Stimulated activated CD8-positive, alpha-beta memory T cell treated with anti-CD3 and anti-CD28 coated beads, Interleukin-15, amount 100 ng/mL, for 48 hours (primary cell): Measurements from ENCODE around the gene HJV.

Experiments used
- DNase-seq, 2 donors: peaks; one replicate each; pipeline ENCODE4 v3.0.0-alpha.2; 2020; ENCODE audit warnings: low read depth in 2 of 2

HJV gene

DNA sequence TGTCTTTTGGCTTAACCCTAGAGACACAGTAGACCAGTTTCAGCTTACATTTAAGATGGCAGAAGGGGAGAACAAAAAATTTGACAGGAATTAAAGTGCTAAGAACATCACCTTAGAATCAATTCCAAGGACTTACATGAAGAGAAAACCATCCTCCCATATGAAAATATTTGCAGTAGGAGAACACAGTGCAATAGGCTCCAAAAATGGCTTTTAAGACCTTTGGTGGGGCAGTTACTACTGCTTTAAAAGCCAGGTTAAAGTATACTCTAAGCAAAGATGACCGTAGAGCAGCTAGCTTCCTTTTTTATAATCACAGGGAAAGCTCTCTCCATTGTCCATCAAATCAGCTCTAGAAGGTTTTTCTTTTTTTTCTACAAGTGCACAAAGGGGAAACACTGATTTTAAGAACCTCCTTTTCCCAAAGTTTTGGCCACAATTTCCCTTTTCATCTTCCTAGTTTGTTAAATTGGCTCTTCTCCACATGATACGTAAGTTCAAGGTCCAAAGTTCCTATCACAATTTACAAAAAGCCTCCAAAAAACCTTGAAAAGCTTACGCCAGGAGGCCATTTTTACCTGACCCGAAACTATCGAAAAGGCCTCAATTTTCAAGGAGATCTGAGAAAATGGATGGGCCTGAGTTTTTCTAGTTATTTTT lies 28.4 kb downstream of the HJV start:
- no peak for DNase-seq

DNA sequence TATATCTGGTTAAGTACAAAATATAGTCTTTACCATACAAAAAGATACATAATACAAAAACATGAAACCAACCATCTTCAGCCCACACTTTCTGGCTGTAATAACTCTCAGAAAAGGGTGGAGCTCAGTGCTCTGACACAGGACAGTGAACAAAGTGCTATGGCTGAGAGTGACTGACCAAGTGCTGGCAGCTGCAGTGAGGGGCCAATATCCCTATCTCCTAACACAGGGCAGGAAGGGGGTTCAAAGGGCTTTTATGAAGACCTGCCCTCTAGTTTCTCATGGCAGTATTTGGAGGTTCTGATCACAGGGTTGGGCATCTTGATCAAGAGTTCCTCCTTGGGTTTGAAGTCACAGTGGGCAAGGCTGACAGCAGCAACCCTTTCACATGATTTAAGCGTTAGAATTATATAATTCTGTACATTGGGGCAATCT lies 29.0 kb downstream of the HJV start:
- no peak for DNase-seq

DNA sequence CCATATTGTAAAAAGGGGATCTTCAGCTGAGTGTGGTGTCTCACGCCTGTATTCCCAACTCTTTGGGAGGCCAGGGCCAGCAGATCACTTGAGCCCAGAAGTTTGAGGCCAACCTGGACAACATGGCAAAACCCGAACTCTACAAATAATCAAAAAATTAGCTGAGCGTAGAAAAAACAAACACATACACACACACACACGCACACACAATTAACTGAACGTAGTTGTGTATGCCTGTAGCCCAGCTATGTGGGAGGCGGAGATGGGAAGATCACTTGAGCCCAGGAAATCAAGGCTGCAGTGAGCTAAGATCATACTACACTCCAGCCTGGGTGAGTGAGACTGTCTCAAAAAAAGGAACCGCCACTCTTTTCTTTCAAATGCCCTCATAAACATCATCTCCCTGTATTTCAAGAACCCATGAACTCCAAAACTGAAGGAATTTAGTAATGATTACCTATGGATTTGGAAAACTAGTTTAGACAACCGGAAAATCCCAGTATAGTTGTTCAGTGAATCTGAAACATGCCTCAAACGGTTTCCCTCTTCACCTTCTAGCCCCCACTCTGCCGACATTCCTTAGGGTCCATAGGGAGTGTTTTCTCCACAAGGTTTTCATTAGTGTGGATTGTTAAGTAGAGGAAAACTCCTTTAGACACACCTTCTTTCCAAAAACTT lies 29.7 kb downstream of the HJV start:
- no peak for DNase-seq

DNA sequence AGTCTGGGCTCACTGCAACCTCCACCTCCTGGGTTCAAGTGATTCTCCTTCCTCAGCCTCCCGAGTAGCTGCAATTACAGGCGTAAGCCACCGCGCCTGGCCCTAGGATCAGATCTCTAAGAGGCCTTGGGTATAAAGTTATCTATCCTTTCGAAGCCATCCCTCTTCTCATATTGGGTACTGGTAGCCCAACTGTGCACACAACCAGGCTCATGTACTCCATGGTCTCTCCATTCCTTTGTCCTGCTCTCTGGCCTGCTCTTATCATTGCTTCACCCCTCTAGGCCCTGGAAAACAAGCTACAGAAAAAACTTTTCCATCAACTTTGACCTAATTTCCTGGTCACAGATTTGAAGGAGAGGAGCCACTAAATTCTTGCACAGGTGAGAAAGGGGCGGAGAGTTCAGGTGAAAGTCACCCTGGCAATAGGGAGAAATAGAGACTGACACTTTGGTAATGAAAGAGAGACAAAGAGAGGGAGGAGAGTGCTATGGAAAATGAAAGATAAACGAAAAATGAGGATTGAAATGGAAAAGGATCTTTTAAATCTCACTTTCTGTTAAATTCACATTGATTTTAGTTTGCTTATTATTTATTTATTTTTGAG lies 31.2 kb downstream of the HJV start:
- no peak for DNase-seq

DNA sequence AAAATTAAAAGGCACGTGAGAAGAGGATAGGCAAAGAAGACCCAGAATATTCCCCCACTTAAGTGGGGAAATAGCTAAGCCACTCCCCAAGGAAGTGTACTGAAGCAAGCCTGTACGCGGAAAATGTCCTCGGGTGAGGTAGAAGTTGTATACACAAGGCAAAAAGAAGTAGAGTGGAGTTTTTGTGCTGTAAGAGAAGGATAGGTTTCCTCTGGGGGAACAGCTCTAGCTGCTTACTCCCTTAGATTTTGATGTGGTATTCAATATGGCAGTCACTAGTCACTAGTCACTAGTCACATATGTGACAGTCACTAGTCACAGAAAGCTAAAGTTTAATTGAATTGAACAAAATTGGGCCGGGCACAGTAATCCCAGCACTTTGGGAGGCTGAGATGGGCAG lies 32.8 kb downstream of the HJV start:
- DNase-seq, result no peak

DNA sequence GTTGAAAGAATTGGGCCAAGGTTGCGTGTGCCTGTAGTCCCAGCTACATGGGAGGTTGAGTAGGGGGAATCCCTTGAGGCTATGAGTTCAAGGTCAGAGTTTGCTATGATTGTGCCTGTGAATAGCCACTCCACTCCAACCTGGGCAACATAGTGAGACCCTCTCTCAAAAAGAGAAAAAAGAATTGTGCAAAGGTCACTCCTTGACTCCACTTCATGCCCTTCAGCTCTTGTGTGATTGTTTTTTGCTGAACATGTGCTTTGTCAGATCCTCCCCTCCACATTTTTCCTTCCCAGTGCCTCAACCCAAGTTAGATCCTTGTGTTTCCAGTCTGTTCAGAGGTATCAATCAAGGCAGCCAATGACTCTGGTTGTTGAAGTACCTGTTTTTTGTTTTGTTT lies 33.6 kb downstream of the HJV start:
- no peak for DNase-seq

- no peak for DNase-seq
Observed at GRCh38 chr1:145986551-145986950, 35.0 kb downstream of the HJV start.

- DNase-seq, result no peak
Observed at GRCh38 chr1:145985502-145986439, 35.8 kb downstream of the HJV start.

DNA sequence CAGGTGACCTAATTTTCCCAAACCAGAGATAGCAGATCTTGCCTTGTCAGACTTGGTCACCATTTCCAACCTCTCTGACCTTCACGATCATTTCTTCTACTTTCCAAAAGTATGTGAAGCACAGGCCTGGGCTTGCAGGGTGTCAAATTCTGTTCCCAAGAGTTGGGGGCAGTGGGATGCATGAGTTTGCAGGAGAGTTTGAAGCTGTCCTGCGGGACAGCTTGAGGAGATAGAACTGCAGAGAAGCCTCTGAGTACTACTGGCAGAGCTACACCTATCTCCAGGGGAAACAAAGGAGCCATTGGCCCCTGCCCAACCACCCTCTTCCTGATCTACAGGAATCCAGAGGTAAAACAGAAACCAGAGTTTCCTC lies 36.4 kb downstream of the HJV start:
- no peak for DNase-seq

GRCh38 chr1:145983960-145984830 lies 37.3 kb downstream of the HJV start:
- DNase-seq, result no peak

DNA sequence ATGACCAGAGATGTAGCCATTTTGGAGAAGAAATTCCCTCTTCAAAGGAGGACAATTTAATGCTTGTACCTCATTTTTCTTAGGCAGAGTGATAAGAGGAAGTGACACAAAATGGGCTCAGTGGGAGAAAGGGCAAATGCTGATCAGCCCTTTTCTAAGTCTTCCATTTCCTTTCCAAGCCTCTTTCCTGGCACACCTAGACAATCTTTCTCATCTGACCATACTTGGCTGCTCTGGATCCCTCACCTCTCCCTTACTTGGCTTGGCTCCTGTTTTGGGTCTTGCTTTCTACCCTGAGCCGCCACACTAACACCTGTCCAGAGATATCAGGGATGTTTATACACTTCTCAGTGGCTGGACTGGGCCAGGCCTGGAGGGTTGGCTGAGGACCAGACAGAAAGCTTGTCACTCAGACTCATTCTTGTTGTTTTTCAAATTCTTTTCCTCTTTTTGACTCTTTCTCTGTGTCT lies 38.3 kb downstream of the HJV start:
- DNase-seq, result no peak

DNA sequence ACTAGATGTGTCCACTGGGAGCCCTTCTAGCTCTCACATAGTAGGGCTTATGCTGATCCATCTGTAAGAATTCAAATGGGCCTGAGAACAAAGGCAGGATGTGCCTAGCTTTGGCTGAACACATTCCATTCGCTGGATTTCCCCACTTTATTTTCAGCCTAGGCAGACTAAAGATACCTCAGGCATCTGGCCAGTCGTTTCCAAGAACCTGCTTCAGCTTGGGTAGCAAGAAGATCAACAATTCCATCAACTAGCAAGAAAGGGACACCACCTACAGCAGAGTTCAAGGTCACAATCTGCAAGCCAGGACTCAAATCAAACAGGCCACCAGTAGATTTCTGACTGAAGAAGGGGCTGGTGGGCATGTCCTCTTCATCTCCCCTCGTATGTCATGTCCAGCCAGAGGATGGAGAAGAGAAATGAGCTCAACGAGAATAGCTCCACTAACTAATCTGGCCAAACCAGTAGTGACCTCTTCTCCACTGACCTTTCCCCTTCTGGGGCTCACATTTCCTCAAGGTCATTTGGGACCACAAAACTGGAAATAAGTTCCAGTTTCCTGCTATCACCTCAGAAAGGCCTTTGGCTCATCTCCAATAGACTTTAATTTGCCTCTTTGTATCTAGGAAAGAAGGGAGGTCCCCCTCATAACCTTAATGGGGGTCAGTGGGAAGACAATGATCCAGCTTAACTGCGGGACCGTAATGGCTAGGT lies 39.4 kb downstream of the HJV start:
- DNase-seq, result no peak

GRCh38 chr1:145980457-145980994 lies 41.0 kb downstream of the HJV start:
- no peak for DNase-seq

DNA sequence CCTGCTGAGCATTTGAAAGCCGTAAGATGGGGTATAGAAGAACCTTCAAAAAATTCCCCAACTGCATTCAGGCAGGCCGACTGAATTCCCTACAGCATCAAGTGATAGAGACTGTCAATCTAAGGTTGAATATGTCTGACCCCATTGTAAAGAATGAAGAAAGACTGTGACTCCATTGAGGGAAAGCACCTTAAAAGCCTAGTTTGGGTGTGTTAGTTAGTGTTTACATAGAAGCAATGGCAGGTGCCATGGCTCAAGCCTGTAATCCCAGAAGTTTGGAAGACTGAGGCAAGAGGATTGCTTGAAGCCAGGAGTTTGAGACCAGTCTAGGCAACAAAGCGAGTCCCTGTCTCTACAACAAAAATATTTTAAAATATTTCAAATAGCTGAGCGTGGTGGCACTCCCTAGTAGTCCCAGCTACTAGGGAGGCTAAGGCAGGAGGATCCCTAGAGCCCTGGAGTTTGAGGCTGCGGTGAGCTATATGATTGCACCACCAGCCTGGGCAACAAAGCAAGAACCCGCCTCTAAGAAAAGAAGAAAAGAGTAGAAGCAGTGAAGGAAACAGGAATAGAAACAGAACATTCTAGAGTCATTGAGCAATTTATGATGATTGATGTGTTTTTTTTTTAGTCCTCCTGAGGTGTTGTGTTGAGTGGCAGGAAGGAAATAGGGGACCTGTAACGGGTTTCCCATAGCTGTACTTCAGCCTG lies 41.6 kb downstream of the HJV start:
- no peak for DNase-seq

DNA sequence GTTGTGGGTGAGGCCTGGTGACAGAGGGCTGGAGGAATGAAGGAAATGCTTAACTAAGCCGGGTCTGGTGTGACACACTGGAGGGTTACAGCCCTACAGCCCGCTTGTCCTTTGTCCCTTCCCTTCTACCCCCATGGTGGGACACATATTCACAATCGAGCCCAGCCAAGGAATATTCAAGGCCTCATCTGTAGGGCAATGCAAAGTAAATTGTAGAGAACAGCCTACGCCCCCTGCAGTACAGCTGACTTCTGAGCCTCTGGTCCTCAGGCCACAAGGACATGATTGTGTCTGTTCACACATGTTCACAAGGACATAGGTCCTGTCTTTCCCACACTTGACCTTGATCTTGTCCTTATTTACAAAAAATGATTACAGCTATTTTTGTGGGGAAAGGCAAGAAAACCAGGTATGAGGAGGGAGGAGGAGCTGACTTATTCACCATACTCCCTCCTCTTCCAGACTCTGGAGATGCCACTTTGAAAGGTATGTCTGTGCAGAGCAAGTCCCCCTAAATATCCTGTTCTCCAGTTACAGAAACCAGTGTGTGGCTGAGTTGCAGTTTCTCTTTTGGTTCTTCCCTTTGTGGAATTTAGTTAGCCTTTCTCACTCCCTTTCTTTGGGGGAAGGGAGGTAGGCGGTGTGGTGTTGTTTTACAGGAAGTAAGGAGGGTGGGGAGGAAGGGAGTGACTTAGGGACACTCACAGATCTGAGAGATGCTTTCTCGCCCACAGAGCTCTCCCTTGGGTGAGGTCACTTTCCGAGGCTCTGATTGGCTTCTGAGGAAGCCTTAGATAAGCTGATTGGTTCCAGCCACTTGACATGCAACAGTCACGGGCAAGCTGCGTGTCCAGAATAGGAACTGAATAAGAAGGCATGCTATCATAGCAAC lies 42.4 kb downstream of the HJV start:
- DNase-seq, result peak; percentile 77 to 80

GRCh38 chr1:145978471-145978853 lies 43.1 kb downstream of the HJV start:
- no peak for DNase-seq

- peak in 1 of 2 donors; percentile 25 for DNase-seq
Observed at GRCh38 chr1:145977486-145978470, 43.8 kb downstream of the HJV start.
